Transverse colon (tissue), 4 donors: Measurements from ENCODE around the gene PTGIS. TPM values are rescaled to one million over a fixed set of nuclear protein-coding genes. Genes with fewer than 3 reads are reported as not detected.

Experiments used
- DNase-seq: peaks from one replicate; pipeline ENCODE4 v3.0.0-alpha.2; 2019
- H3K27ac ChIP-seq, 4 donors: fragments of 200-600 bp; sonication (generic); 2 replicates each; pipeline ENCODE4 v1.5.1; 2016 to 2018; ENCODE audit warnings: inconsistent platforms in 4 of 4
- H3K27me3 ChIP-seq: fragments of 200-600 bp; sonication (generic); 2 replicates; pipeline ENCODE4 v1.5.1; 2017; ENCODE audit warnings: inconsistent platforms
- H3K36me3 ChIP-seq, 4 donors: fragments of 200-600 bp; sonication (generic); 2 replicates each; pipeline ENCODE4 v1.5.1; 2017 to 2019; ENCODE audit warnings: inconsistent platforms in 4 of 4
- H3K4me1 ChIP-seq, 4 donors: fragments of 200-600 bp; sonication (generic); 2 replicates each; pipeline ENCODE4 v1.5.1; 2017 to 2020; ENCODE audit warnings: inconsistent platforms in 4 of 4
- H3K4me3 ChIP-seq, 4 donors: fragments of 200-600 bp; sonication (generic); 1 replicate in 1 of 4; 2 replicates in 3 of 4; pipeline versions ENCODE4 v1.5.1 to v1.6.1; 2017 to 2019; ENCODE audit warnings: inconsistent platforms in 4 of 4
- H3K9me3 ChIP-seq, 2 donors: fragments of 200-600 bp; sonication (generic); 2 replicates each; pipeline ENCODE4 v1.5.1; 2017 to 2019; ENCODE audit warnings: inconsistent platforms in 2 of 2
- CTCF ChIP-seq, 5 experiments: fragments of 200-600 bp in 3 of 5; fragments of 450-650 bp in 2 of 5; sonication (generic) in 3 of 5; IDR thresholded peaks; 1 replicate in 2 of 5; 2 replicates in 3 of 5; pipeline ENCODE4 v1.5.1; 2016 to 2017; ENCODE audit warnings: antibody characterized with exemption in 5 of 5, inconsistent platforms in 3 of 5, mild to moderate bottlenecking in 2 of 5, moderate library complexity in 1 of 5
- EP300 ChIP-seq: sonication (generic); formaldehyde crosslinking; IDR thresholded peaks from one replicate; pipeline ENCODE4 v1.6.1; 2017; ENCODE audit warnings: antibody characterized with exemption, low read depth
- POLR2A ChIP-seq: fragments of 450-650 bp; IDR thresholded peaks from one replicate; pipeline ENCODE4 v1.6.1; 2016; ENCODE audit warnings: antibody characterized with exemption, mild to moderate bottlenecking, moderate library complexity
- POLR2AphosphoS5 ChIP-seq, 3 donors: sonication (generic); formaldehyde crosslinking; IDR thresholded peaks; one replicate each; pipeline ENCODE4 v1.6.1; 2016; ENCODE audit warnings: antibody characterized with exemption in 3 of 3
- WGBS, 2 donors: methylation state at CpG; one replicate each; pipeline ENCODE4 v1.1.5; 2018; ENCODE audit warnings: low coverage in 1 of 2; 5-methylcytosine and 5-hydroxymethylcytosine counted together
- in situ Hi-C, 4 donors: fragments of 200-750 bp; cut with MboI; loops; one replicate each; pipeline versions ENCODE4 v1.15.0 to v1.15.1; 2017; ENCODE audit warnings: low sequenced_read_pairs in 3 of 4, low pct_ligation_motif_present in 1 of 4, low pct_unique_long_range_greater_than_20kb in 1 of 4
- intact Hi-C: fragments of 100-400 bp; cut with DNase I; formaldehyde crosslinking; loops from one replicate; pipeline ENCODE4 v1.15.1; 2023; ENCODE audit warnings: low total_unique reads
- total RNA-seq, 4 donors: library from RNA; depleted of rRNA; stranded (reverse); fragments of >200 nt; gene quantifications; one replicate each; pipeline ENCODE4 v1.1.0, GENCODE V29; 2016

PTGIS gene
- total RNA-seq, 4 donors from 2014 or later = 9.4 to 22.3 (median 15.6) TPM

GRCh38 chr20:49475292-49476015 is 92.5 kb downstream of the PTGIS start:
- Histone ChIP-seq H3K9me3 (no peaks in the 10 kb centered on the region), H3K4me1 (no peaks in the 10 kb centered on the region), H3K4me3 (no peak overlapping the region), H3K27me3 (peaks cover 20% of the 10 kb centered on the region), H3K27ac (no peak overlapping the region), H3K36me3 (no peaks in the 10 kb centered on the region)
- TF ChIP-seq CTCF (IDR thresholded peaks at IDR 0.05) (no peak), EP300 (no peak), POLR2A (no peak), POLR2AphosphoS5 (IDR thresholded peaks at IDR 0.05) (no peak)
- no peak for DNase-seq
- intact Hi-C loops = no loop called here
- 33 to 91% methylated on average over 1 to 6 of the region's 6 CpGs for whole genome bisulfite sequencing, 2 donors
- in situ Hi-C loops = no loop called here

GRCh38 chr20:49471397-49471796 is 96.5 kb downstream of the PTGIS start:
- TF ChIP-seq POLR2A (no peak), EP300 (no peak), CTCF (IDR thresholded peaks at IDR 0.05) (no peak), POLR2AphosphoS5 (IDR thresholded peaks at IDR 0.05) (no peak)
- no peaks in the 10 kb centered on the region for H3K9me3 ChIP-seq
- no peaks in the 10 kb centered on the region for H3K4me1 ChIP-seq
- 50 to 74% methylated on average over 2 to 5 of the region's 5 CpGs for WGBS, 2 donors
- DNase-seq = no peak
- peaks cover 3% of the 10 kb centered on the region for H3K27me3 ChIP-seq
- intact Hi-C loops (no loop called here), in situ Hi-C loops (no loop called here)
- H3K27ac ChIP-seq = no peak overlapping the region
- no peaks in the 10 kb centered on the region for H3K36me3 ChIP-seq
- no peak overlapping the region for H3K4me3 ChIP-seq

- DNase-seq = no peak
- no peaks in the 10 kb centered on the region for H3K27me3 ChIP-seq
- no peaks in the 10 kb centered on the region for H3K36me3 ChIP-seq
- H3K4me1 ChIP-seq = no peaks in the 10 kb centered on the region
- no peak for TF ChIP-seq POLR2AphosphoS5 (IDR thresholded peaks at IDR 0.05)
- TF ChIP-seq POLR2A = no peak
- no peak for TF ChIP-seq CTCF (IDR thresholded peaks at IDR 0.05)
- no peak for TF ChIP-seq EP300
- H3K9me3 ChIP-seq = no peaks in the 10 kb centered on the region
- no peak overlapping the region for H3K27ac ChIP-seq
- in situ Hi-C loops (no loop called here), intact Hi-C loops (no loop called here)
- H3K4me3 ChIP-seq = no peak overlapping the region
- 65 to 82% methylated on average over 2 to 6 of the region's 6 CpGs for WGBS, 2 donors
Observed at GRCh38 chr20:49470922-49471321, 97.0 kb downstream of the PTGIS start.

GRCh38 chr20:49469060-49469459 is 98.9 kb downstream of the PTGIS start:
- in situ Hi-C loops (no loop called here), intact Hi-C loops (no loop called here)
- Histone ChIP-seq H3K4me1 (no peaks in the 10 kb centered on the region), H3K27me3 (no peaks in the 10 kb centered on the region), H3K36me3 (no peaks in the 10 kb centered on the region), H3K9me3 (no peaks in the 10 kb centered on the region), H3K4me3 (no peak overlapping the region), H3K27ac (no peak overlapping the region)
- DNase-seq = no peak
- TF ChIP-seq EP300 (no peak), POLR2A (no peak), POLR2AphosphoS5 (IDR thresholded peaks at IDR 0.05) (no peak), CTCF (IDR thresholded peaks at IDR 0.05) (no peak)
- WGBS, 2 donors = 76% methylated on average over 6 of the region's 6 CpGs; no CpG with 5 or more reads in 1 of the 2 donors
